Upper lobe of left lung (tissue), 6 donors: ENCODE data around the gene CYB5B. TPM values are rescaled to one million over a fixed set of nuclear protein-coding genes. Genes with fewer than 3 reads are reported as not detected.

ENCODE experiments used
- ATAC-seq, 2 donors: fragments of 200-7000 bp; cut with Tn5 transposase; one replicate each; pipeline ENCODE4 v1.9.1; 2022; ENCODE audit warnings: mild to moderate bottlenecking in 2 of 2, moderate library complexity in 2 of 2; ENCODE audit not compliant: low FRiP score in 2 of 2
- DNase-seq, 2 donors: peaks; one replicate each; pipeline ENCODE4 v3.0.0-alpha.2; 2019 to 2020
- H3K27ac ChIP-seq, 4 donors: fragments of 200-600 bp; sonication (generic); one replicate each; pipeline ENCODE4 v1.5.1; 2016 to 2019
- H3K27me3 ChIP-seq, 4 donors: fragments of 200-600 bp; sonication (generic); one replicate each; pipeline ENCODE4 v1.5.1; 2017 to 2019
- H3K36me3 ChIP-seq, 4 donors: fragments of 200-600 bp; sonication (generic); one replicate each; pipeline ENCODE4 v1.5.1; 2016 to 2019
- H3K4me1 ChIP-seq, 4 donors: fragments of 200-600 bp; sonication (generic); one replicate each; pipeline ENCODE4 v1.5.1; 2018 to 2019
- H3K4me3 ChIP-seq, 4 donors: fragments of 200-600 bp; sonication (generic); one replicate each; pipeline ENCODE4 v1.5.1; 2017 to 2019; ENCODE audit warnings: mild to moderate bottlenecking in 2 of 4, moderate library complexity in 1 of 4
- H3K9me3 ChIP-seq, 4 donors: fragments of 200-600 bp; sonication (generic); one replicate each; pipeline ENCODE4 v1.5.1; 2018 to 2019
- EP300 ChIP-seq, 4 donors: sonication (generic); formaldehyde crosslinking; IDR thresholded peaks; one replicate each; pipeline ENCODE4 v1.5.1; 2017; ENCODE audit warnings: antibody characterized with exemption in 4 of 4, control low read depth in 2 of 4
- POLR2A ChIP-seq, 4 donors: fragments of 450-650 bp; IDR thresholded peaks; one replicate each; pipeline ENCODE4 v1.5.1; 2016 to 2017; ENCODE audit warnings: antibody characterized with exemption in 4 of 4, mild to moderate bottlenecking in 2 of 4
- POLR2AphosphoS5 ChIP-seq, 2 donors: sonication (generic); formaldehyde crosslinking; IDR thresholded peaks; one replicate each; pipeline ENCODE4 v1.5.1; 2017; ENCODE audit warnings: antibody characterized with exemption in 2 of 2
- WGBS, 2 donors: methylation state at CpG; one replicate each; pipeline ENCODE4 v1.1.5; 2017 to 2018; 5-methylcytosine and 5-hydroxymethylcytosine counted together
- total RNA-seq, 6 donors: library from RNA; depleted of rRNA in 4 of 6; stranded (reverse); fragments of >200 nt in 4 of 6; gene quantifications; one replicate each; pipeline versions ENCODE4 v1.1.0 to v1.2.1, GENCODE V29; 2016 to 2021
- TF ChIP-seq, protein P1 (sequence below), 6 experiments: fragments of 450-650 bp in 4 of 6; fragments of 200-600 bp in 2 of 6; sonication (generic) in 2 of 6; IDR thresholded peaks; one replicate each; pipeline ENCODE4 v1.5.1; 2016 to 2019; ENCODE audit warnings: antibody characterized with exemption in 6 of 6
- donor health status: DM: no; HTN: no; CAD: no; lungs with moderate emphysema.
- donor health status: DM: no; HTN: yes; CAD: no; lungs with severe emphysema.

Gene CYB5B
- total RNA-seq, 6 donors from 2014 or later = 25.2 to 93.1 (median 69.4) TPM

DNA sequence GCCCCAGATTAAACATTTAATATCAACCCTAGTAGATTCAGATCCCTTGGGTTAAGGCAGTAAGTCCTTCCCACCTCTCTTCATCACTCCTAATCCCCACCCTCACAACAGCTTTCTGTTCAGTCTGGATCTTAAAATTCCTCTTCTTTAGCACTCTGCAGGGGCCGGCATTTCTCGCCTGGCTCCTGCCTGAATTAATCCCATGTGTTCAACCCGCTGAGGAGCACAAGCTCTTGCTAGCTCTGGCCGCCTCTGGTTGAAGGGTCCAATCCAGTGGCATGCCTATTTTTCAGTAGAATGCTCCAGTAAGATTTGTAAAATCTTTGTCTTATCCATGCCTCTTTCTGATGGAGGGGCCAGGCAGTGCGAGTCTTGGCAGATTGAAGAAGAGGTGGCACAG, 59.2 kb downstream of the CYB5B start:
- no peak for ATAC-seq
- peak overlapping the region in 1 of 4 donors; percentile 79 for H3K27ac ChIP-seq
- H3K27me3 ChIP-seq = no peaks in the 10 kb centered on the region
- peaks cover 14 to 18% (median 16%) of the 10 kb centered on the region in 4 donors for H3K4me1 ChIP-seq
- 89 to 97% methylated on average over 5 of the region's 5 CpGs for WGBS, 2 donors
- H3K36me3 ChIP-seq = no peaks in the 10 kb centered on the region
- H3K4me3 ChIP-seq = no peak overlapping the region
- no peaks in the 10 kb centered on the region for H3K9me3 ChIP-seq
- no peak for DNase-seq
- TF ChIP-seq POLR2AphosphoS5 (IDR thresholded peaks at IDR 0.05) = no peak
- no peak for TF ChIP-seq POLR2A (IDR thresholded peaks at IDR 0.05)
- no peak for TF ChIP-seq EP300 (IDR thresholded peaks at IDR 0.05)
- TF ChIP-seq, protein P1, sequence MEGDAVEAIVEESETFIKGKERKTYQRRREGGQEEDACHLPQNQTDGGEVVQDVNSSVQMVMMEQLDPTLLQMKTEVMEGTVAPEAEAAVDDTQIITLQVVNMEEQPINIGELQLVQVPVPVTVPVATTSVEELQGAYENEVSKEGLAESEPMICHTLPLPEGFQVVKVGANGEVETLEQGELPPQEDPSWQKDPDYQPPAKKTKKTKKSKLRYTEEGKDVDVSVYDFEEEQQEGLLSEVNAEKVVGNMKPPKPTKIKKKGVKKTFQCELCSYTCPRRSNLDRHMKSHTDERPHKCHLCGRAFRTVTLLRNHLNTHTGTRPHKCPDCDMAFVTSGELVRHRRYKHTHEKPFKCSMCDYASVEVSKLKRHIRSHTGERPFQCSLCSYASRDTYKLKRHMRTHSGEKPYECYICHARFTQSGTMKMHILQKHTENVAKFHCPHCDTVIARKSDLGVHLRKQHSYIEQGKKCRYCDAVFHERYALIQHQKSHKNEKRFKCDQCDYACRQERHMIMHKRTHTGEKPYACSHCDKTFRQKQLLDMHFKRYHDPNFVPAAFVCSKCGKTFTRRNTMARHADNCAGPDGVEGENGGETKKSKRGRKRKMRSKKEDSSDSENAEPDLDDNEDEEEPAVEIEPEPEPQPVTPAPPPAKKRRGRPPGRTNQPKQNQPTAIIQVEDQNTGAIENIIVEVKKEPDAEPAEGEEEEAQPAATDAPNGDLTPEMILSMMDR (IDR thresholded peaks at IDR 0.05) = no peak

DNA sequence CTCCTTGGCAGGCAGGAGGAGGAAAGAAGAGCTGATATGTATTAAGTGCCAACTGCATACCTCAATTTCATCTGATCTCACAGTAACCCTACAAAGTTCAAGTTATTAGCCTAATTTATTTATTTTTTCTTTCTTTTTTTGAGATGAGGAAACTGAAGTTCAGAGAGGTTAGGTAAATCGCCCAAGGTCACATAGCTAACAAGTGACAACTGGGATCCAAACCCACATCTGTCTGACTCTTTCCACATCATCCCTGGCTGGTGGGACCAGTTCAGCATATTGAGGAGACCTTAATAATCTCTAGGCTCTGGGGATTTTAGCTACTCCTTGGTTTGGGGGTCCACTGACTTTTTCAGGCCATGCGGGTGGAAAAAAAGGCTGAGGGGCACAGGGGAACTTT, 60.9 kb downstream of the CYB5B start:
- H3K4me3 ChIP-seq = no peak overlapping the region
- no peaks in the 10 kb centered on the region for H3K27me3 ChIP-seq
- DNase-seq = no peak
- 89 to 95% methylated on average over 2 of the region's 2 CpGs for WGBS, 2 donors
- no peaks in the 10 kb centered on the region for H3K9me3 ChIP-seq
- H3K36me3 ChIP-seq = no peaks in the 10 kb centered on the region
- ATAC-seq = no peak
- H3K27ac ChIP-seq = no peak overlapping the region
- TF ChIP-seq, protein P1 (IDR thresholded peaks at IDR 0.05) = no peak
- TF ChIP-seq POLR2AphosphoS5 (IDR thresholded peaks at IDR 0.05) (no peak), EP300 (IDR thresholded peaks at IDR 0.05) (no peak), POLR2A (IDR thresholded peaks at IDR 0.05) (no peak)
- peaks cover 14 to 18% (median 16%) of the 10 kb centered on the region in 4 donors for H3K4me1 ChIP-seq

DNA sequence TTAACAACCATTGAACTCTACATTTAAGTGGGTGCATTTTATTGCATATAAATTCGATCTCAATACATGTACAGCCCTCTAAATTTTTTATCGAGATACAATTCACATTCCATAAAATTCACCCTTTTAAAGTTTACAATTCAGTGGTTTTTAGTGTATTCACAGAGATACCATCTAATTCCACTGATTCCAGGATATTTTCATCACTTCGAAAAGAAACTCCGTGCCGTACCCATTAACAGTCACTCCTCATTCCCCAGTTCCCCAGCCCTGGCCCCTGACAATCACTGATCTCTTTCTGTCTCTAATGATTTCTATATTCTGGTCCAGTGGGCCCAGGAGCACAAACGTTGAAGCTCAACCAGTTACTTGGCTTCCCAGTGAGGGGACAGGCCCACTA, 61.4 kb downstream of the CYB5B start:
- ATAC-seq (no peak), DNase-seq (no peak)
- Histone ChIP-seq H3K4me3 (no peak overlapping the region), H3K9me3 (no peaks in the 10 kb centered on the region), H3K4me1 (peaks cover 14 to 18% (median 16%) of the 10 kb centered on the region in 4 donors), H3K36me3 (no peaks in the 10 kb centered on the region), H3K27me3 (no peaks in the 10 kb centered on the region), H3K27ac (no peak overlapping the region)
- WGBS, 2 donors = 90 to 94% methylated on average over 6 of the region's 6 CpGs
- TF ChIP-seq, protein P1 (IDR thresholded peaks at IDR 0.05) = no peak
- TF ChIP-seq EP300 (IDR thresholded peaks at IDR 0.05) (no peak), POLR2A (IDR thresholded peaks at IDR 0.05) (no peak), POLR2AphosphoS5 (IDR thresholded peaks at IDR 0.05) (no peak)

DNA sequence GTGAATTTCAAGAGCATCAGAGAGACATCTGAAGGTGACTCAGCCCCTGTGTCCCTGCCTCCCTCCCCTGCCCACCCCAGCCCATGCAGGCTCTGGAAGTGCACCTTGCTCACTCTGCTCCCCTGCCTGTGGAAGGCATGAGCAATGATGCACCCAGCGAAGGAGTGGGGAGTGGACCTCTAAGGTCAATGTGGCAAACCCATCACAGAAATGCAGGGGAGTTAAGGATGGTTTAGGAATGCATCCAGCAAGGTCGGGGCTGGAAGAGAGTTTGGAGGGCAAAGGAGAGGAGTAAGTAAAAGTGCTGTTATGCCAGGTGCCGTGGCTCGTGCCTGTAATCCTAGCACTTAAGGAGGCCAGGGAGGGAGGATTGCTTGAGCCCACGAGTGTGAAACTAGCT, 61.9 kb downstream of the CYB5B start:
- Histone ChIP-seq H3K27ac (no peak overlapping the region), H3K9me3 (no peaks in the 10 kb centered on the region), H3K4me3 (no peak overlapping the region), H3K27me3 (no peaks in the 10 kb centered on the region), H3K36me3 (no peaks in the 10 kb centered on the region), H3K4me1 (peaks cover 14 to 18% (median 16%) of the 10 kb centered on the region in 4 donors)
- DNase-seq = no peak
- TF ChIP-seq EP300 (IDR thresholded peaks at IDR 0.05) (no peak), POLR2A (IDR thresholded peaks at IDR 0.05) (no peak)
- TF ChIP-seq, protein P1 (IDR thresholded peaks at IDR 0.05) = no peak
- ATAC-seq = no peak
- 87% methylated on average over 5 of the region's 5 CpGs for WGBS, 2 donors

DNA sequence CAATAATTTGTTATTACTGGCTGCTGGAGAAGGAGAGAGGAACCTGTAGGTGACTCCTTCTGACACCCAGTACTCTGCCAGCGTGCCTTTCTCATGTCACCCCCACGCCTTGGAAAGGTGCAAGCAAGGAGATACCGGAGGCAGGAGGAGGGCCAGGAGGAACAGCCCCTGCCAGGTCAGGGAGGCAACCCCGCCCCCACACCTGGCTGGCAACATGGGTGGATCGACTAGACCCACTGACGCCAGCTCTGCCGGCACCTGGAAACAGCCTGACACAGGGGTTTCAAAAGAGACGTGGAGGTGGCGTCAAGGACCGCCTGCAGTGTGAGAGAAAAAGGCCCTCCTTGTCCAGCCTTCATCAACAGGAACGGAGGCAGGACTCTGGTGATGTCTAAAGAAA, 62.3 kb downstream of the CYB5B start:
- no peaks in the 10 kb centered on the region for H3K27me3 ChIP-seq
- WGBS, 2 donors = 86 to 90% methylated on average over 11 of the region's 11 CpGs
- TF ChIP-seq EP300 (IDR thresholded peaks at IDR 0.05) (no peak), POLR2AphosphoS5 (IDR thresholded peaks at IDR 0.05) (no peak), POLR2A (IDR thresholded peaks at IDR 0.05) (no peak)
- TF ChIP-seq, protein P1 (IDR thresholded peaks at IDR 0.05) = no peak
- H3K27ac ChIP-seq = no peak overlapping the region
- ATAC-seq (no peak), DNase-seq (peak in 1 of 2 donors; percentile 51)
- H3K9me3 ChIP-seq = no peaks in the 10 kb centered on the region
- H3K4me3 ChIP-seq = no peak overlapping the region
- peaks cover 11 to 16% (median 13%) of the 10 kb centered on the region in 4 donors for H3K4me1 ChIP-seq
- no peaks in the 10 kb centered on the region for H3K36me3 ChIP-seq
